Germinal center (tissue), 1 donor: ENCODE data around the gene PSMB8.
"Not testable (repeated sequence)": the region's sequence is repeated elsewhere in the genome, so short reads cannot be mapped to it uniquely, and the experiment has no call there.

Experiments used
- DNase-seq: peaks from one replicate; pipeline ENCODE4 v3.0.0; 2012; ENCODE audit warnings: mixed read lengths, low spot score

The PSMB8 gene

DNA sequence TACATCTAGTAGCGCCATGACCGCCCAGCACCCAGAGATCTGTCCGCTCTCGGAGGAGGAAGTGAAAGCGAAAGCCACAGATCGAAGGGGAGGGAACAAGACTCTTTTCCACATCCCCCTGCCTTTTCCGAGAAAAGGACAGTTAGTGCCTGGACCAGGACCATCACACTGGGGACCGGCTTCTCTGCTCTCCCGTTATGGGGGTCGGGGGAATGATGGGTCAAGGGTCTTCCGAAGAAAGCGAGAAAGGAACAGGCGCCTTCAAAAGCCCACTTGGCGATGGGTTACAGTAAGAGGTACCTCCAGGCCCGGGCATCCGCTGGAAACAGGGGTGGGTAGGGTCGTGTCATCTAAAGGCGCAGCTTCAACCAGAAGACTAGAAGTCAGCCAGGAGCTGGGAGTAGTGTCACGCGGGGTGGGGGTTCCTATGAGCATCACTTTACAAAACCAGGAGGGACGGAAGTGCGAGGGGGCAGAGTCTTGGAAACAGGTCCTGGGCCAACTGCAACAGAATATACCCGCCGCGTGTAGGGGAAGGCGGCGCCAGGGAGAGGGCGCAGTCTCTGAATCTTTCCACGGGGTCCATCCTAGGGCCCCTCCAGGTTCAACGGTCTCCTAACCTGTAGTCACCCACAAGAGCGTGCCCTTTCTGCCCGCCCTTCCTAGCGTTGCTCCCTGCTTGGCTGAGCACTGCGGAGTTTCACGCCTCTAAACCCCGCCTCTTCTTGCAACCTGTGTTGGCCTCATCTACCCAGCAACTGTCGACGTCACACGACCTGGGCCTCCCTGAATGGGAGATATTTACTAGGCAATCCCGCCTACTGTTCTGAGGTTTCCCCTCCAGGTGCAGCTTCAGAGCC lies at the start of gene PSMB8:
Gene PSMB8, minus strand, starts transcription at position 69 of the 860 bp plus-strand sequence. Its CDS starts 51 bp downstream, at position 18.
- peak; percentile 92 for DNase-seq

DNA sequence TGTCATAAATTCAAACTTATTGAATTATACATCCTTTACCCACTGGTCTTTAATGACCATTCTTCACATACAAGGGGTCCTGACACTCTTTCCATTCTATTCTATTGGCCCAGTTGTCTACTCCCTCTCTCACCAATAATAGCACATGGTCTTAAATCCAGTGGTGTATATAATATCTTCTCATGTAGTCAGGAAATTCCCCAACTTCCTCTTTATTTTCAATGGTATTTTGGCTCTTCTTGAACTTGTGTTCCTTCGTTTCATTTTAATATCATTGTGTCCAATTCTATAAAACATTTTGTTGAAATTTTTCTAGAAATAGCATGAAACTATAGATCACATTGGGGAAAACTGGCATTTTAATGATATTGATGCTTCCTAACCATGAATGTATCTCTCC lies 47.0 kb upstream of the PSMB8 start:
- DNase-seq, result no peak

DNA sequence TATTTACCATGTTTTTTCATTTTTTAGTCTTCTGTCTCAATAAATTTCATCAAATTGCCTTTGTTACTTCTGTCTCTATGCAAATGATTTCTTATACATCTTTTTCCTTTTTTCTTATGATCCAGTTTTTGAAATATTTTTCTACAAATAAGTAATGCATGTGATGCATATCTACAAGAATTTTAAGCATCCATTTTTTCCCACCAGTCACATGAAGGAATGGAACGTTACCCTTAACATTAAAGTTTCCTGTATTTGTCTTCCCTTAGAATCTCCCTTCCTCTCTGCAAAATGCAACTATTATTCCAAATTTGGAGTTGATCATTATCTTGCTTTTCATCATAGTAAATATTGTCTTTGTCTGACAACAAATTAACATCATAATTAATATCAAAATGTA lies 45.7 kb upstream of the PSMB8 start:
- DNase-seq, result no peak

GRCh38 chr6:32888576-32888975 lies 44.7 kb upstream of the PSMB8 start:
- no peak for DNase-seq

- DNase-seq, result no peak
Observed at GRCh38 chr6:32887616-32888015, 43.8 kb upstream of the PSMB8 start.

DNA sequence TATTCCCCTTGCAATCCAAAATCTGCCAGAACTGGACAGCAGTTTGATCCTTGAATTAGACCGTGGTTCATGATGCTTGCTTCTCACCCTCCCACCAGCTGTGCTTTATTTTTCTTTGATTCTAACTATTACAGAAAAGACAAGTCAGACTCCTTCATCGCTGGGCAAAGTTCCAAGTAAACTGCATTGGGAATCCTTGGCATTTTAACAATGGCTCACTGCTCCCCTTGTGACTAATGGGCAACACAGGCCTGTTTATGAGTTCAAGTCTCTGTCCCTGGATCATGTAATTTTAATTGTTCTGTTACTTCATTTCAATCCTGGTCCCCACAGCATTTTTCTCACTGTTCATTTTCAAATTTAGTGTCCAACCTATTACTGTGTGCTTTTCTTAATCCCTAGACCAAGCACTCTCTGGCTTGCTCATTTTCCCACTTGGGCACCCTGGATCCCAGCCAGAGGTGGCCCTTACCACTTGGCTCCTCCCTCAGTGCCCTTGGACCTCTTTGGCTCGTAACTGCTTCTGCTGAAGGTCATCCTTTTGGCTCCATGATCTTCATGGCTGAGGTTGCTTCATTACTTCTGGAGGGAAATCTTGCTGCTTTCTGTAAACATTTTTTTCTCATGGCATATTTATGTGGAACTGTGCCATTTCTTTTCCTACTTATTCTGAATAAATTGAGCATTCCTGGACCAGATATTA lies 43.0 kb upstream of the PSMB8 start:
- DNase-seq, result no peak

DNA sequence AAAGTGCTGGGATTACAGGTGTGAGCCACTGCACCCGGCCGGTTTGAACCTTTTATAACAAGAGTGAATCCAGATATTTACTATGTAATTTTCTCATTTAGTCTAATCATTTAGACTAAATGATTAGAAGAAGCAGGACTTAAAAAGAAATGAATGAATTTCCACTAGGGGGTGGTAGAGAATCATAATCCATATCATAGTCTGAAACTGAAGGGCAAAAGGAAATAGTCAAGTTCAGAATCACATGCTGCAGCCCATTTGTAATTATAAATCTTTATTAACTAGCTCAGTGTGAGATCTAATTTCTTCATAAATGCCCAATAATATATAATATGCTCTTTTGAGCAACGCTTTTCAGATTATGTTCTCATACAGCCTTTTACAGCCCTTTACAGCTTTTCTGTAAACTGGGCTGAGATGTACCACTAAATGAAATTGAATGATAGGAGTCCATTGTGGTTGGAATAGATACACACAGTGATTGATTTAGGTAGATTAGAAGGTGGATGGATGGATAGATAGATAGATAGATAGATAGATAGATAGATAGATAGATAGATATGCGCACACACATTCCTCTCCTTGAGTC lies 41.9 kb upstream of the PSMB8 start:
- peak; percentile 69 for DNase-seq

DNA sequence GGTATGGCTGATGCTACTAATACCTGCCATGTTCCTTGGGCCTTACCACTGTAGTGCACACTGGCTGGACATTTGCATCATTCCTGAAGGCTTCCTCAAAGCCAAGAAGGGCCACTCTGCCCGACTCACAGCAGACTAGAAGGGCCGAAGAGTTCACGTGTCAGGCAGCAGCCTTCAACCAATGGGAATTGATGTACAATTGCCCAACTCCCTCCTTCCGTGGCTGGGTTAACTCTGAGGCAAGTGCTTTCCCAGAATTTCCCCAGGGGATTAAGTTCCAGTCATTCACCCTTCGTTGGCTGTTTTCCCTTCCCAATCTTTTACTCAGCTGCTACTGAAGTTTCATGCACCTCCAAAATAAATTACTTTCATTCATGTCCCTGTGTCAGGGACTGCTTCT lies 39.9 kb upstream of the PSMB8 start:
- no peak for DNase-seq

DNA sequence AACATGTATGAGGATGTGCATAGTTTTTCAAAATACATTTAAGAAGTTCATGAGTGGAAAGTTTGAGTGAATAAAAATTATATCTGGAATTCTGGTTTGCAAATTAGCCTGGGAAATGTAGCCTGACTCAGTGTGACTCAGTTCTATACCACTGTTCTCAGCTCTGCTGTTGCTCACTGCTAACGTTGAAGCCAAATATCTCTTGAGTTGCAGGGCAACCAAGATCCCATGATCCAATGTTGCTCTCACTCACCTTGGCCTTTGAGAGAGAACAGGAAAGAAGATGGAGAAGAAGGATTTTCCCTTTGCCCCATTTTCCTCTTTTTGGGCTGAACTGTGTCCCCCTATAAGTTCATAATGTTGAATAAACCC lies 39.0 kb upstream of the PSMB8 start:
- DNase-seq, result no peak

GRCh38 chr6:32880962-32881361 lies 37.1 kb upstream of the PSMB8 start:
- not testable (repeated sequence) for DNase-seq

DNA sequence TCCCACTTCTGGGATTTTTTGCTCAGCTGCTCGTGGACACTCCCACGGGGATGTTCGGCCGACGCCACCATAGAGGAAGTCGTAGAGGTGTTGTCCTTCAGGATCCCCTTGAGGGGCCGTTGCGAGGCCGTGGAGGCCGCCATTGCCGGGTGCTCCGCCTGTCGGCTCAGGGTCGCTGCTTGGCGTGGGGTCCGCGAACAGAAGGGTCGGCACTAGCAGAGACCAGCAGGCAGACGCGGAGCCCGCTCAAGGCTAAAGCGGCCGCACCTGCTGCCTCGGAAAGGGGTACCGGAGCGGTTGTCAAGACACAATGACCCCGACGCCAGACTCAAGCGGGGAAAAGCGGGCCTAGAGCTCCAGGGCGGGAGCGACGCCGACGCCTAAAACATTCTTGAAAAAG lies 35.8 kb upstream of the PSMB8 start:
- DNase-seq, result no peak

GRCh38 chr6:32876603-32877002 lies 32.8 kb upstream of the PSMB8 start:
- DNase-seq, result no peak

DNA sequence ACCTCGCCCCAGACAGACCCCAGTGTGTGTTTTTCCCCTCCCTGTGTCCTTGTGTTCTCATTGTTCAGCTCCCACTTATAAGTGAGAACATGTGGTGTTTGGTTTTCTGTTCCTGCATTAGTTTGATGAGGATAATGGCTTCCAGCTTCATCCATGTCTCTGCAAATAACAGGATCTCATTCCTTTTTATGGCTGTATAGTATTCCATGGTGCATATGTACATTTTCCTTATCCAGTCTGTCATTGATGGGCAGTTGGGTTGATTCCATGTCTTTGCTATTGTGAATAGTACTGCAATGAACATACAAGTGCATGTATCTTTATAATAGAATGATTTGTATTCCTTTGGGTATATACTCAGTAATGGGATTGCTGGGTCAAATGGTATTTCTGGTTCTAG lies 30.1 kb upstream of the PSMB8 start:
- DNase-seq, result not testable (repeated sequence)

GRCh38 chr6:32868257-32868788 lies 24.5 kb upstream of the PSMB8 start:
- peak; percentile 67 for DNase-seq

- no peak for DNase-seq
Observed at GRCh38 chr6:32867554-32868256, 23.9 kb upstream of the PSMB8 start.

- DNase-seq, result peak; percentile 53
Observed at GRCh38 chr6:32867022-32867477, 23.2 kb upstream of the PSMB8 start.

DNA sequence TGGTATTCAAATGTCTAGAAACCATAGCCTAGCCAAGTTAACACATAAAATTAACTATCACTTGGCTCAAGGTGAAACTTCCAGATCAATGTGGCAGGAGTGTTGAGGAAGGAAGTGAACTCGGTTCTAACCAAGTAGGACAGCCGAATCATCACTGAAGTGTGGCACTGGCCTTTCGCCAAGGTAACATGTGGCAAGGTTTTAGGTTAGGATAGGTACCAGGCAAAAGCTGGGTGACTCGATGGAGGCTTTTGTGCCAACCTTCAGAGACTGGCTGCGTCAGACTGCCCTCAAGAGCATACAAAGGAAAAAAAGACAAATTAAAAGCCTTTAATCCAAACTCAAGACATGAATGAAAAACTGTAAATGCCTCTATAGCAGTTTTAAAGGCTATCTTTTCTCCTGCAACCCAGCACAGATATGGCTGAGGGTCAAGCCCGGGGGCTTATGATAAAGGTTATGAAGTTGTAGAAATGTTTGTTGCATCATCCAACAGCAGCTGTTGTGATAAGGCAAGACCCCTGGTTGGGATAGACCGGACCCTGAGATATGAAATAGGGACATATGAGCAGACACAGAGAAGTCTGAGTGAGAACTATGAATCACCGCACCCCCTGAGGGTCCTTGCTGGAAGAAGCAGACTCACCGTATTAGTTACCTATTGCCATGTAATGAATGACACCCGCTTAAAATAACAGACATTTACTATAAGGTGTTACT lies 22.0 kb upstream of the PSMB8 start:
- no peak for DNase-seq

DNA sequence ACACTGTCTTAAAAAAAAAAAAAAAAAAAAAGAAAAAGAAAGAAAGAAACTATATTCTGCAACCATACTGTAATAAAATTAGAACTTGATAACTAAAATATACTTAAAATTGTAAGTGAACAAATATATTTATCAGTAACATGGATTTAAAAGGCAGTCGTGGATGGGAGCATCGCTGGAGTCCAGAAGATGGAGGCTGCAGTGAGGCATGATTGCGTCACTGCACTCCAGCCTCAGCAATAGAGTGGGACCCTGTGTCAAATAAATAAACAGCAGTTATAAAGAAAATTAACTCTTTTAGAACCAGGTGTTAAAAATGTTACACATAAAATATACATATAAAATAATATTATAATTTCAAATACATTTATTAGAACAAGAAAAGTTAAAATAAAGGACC lies 18.9 kb upstream of the PSMB8 start:
- no peak for DNase-seq

GRCh38 chr6:32860674-32861073 lies 16.8 kb upstream of the PSMB8 start:
- no peak for DNase-seq

DNA sequence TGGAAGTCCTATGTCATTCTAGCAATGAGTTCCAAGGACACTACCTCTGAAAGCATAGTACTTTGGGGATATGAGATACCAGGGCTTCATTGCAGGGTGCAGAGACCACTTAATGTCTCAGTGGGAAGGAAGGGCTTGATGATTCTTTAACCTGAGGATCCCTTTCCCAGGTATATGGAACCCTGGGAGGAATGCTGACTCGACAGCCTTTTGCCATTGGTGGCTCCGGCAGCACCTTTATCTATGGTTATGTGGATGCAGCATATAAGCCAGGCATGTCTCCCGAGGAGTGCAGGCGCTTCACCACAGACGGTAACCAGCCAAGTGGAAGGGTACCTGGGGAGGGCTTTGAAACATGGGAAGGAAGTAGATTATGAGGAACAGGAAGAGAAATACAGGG lies 14.3 kb upstream of the PSMB8 start:
- no peak for DNase-seq

DNA sequence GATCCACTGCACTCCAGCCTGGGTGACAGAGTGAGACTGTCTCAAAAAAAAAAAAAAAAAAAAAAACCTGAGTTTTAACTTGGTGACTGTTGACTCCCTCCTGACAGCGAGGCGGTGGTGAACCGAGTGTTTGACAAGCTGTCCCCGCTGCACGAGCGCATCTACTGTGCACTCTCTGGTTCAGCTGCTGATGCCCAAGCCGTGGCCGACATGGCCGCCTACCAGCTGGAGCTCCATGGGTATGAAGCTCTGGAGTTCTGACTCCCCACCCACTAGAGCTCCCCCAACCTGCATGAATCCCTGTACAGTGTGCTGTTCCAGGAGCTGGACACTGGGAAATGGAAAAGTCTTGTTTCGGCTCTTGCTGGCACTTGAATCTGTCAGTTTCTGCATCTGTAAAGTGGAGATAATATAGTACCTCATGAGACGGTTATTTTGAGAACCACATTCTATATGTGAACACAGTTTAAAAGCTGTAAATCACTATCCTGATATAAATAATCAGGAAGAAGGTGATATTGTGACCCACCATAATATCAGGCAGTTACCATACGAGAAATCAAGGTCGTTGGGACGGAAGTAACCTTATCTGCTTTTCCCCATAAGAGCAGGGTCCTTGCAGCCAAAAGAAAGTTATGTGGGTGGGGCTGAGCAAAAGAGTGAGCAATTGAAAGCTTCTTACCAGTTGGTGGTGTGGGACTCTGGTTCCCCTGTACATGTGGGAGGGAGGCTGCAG lies 13.5 kb upstream of the PSMB8 start:
- no peak for DNase-seq
